HL-60 (cell line): ENCODE results near the gene EHHADH.
"Not testable (repeated sequence)": the region's sequence is repeated elsewhere in the genome, so short reads cannot be mapped to it uniquely, and the experiment has no call there.

ENCODE experiments used
- DNase-seq, 2 experiments: peaks; one replicate each; pipeline ENCODE4 v3.0.0-alpha.2; 2010 to 2020; ENCODE audit warnings: low read depth in 1 of 2, low spot score in 1 of 2
- H3K27ac ChIP-seq: fragments of 250-450 bp; sonication (Bioruptor Pico); replicated peaks from 2 replicates; pipeline ENCODE4 v1.5.1; 2020; ENCODE audit warnings: mild to moderate bottlenecking, moderate library complexity
- H3K27me3 ChIP-seq: fragments of 250-450 bp; sonication (Bioruptor Pico); 2 replicates; pipeline ENCODE4 v1.5.1; 2021; ENCODE audit warnings: mild to moderate bottlenecking, moderate library complexity; ENCODE audit not compliant: insufficient read depth, poor library complexity, severe bottlenecking
- H3K4me3 ChIP-seq: replicated peaks from 2 replicates; pipeline ENCODE4 v1.5.1; 2011; ENCODE audit warnings: mild to moderate bottlenecking, control low read depth, low read length; ENCODE audit not compliant: insufficient read depth
- GABPA ChIP-seq: IDR thresholded peaks from 2 replicates; pipeline ENCODE4 v1.6.1; 2012; ENCODE audit warnings: low read depth
- POLR2AphosphoS5 ChIP-seq: IDR thresholded peaks from 2 replicates; pipeline ENCODE4 v1.6.1; 2012; ENCODE audit warnings: low read depth
- SPI1 ChIP-seq: IDR thresholded peaks from 2 replicates; pipeline ENCODE4 v1.6.1; 2012; ENCODE audit warnings: low read depth, mild to moderate bottlenecking, borderline replicate concordance
- TF ChIP-seq, protein P1 (sequence below): IDR thresholded peaks from one replicate; pipeline ENCODE4 v1.5.1; 2011; ENCODE audit warnings: low read length, control low read depth, inconsistent platforms; ENCODE audit not compliant: insufficient read depth
- TF ChIP-seq, protein P2 (sequence below): IDR thresholded peaks from 2 replicates; pipeline ENCODE4 v1.6.1; 2012; ENCODE audit warnings: low read depth; ENCODE audit not compliant: insufficient replicate concordance

Gene EHHADH

DNA sequence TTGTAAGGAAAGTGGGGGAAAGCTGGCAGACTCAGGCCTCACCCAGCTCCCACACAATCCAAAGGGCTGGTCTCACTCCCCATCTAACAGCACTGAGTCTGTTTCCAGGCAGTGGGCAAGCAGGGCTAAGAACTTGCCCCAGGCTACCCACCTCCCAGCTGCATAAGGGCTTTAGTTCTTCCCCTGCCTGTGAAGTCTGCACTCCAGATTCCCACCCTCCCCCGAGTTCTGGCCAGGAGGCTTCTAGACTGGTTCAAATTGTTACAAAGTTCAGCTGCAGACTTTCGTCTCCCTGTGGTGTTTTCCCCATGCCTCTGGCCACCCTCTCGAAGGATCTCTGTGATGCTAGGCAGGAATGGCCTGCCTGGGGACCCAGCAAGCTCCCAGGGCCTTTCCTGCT lies 11.2 kb downstream of the EHHADH start:
- Histone ChIP-seq H3K27ac (no peak overlapping the region), H3K27me3 (peaks cover 2% of the 10 kb centered on the region), H3K4me3 (no peak overlapping the region)
- no peak for DNase-seq
- TF ChIP-seq GABPA = no peak

DNA sequence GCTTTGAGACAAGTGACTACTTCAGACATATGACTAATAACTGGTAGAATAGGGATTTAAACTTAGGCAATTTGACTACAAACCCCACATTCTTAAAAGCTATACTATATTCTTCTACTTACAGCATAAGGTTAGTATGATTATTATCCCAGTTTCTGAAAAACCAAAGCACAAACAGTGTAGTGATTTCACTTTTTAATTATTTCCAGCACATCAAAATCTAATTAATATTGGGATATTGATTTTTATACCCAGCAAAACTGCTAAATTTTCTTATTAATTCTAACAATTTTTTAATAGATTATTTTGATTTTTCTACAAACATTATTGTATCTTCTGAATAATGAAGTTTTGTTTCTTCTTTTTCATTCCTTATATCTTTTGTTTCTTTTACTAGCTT lies 16.9 kb downstream of the EHHADH start:
- no peak for TF ChIP-seq POLR2AphosphoS5
- no peak for TF ChIP-seq GABPA
- TF ChIP-seq, protein P1, sequence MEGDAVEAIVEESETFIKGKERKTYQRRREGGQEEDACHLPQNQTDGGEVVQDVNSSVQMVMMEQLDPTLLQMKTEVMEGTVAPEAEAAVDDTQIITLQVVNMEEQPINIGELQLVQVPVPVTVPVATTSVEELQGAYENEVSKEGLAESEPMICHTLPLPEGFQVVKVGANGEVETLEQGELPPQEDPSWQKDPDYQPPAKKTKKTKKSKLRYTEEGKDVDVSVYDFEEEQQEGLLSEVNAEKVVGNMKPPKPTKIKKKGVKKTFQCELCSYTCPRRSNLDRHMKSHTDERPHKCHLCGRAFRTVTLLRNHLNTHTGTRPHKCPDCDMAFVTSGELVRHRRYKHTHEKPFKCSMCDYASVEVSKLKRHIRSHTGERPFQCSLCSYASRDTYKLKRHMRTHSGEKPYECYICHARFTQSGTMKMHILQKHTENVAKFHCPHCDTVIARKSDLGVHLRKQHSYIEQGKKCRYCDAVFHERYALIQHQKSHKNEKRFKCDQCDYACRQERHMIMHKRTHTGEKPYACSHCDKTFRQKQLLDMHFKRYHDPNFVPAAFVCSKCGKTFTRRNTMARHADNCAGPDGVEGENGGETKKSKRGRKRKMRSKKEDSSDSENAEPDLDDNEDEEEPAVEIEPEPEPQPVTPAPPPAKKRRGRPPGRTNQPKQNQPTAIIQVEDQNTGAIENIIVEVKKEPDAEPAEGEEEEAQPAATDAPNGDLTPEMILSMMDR = no peak
- TF ChIP-seq, protein P2, sequence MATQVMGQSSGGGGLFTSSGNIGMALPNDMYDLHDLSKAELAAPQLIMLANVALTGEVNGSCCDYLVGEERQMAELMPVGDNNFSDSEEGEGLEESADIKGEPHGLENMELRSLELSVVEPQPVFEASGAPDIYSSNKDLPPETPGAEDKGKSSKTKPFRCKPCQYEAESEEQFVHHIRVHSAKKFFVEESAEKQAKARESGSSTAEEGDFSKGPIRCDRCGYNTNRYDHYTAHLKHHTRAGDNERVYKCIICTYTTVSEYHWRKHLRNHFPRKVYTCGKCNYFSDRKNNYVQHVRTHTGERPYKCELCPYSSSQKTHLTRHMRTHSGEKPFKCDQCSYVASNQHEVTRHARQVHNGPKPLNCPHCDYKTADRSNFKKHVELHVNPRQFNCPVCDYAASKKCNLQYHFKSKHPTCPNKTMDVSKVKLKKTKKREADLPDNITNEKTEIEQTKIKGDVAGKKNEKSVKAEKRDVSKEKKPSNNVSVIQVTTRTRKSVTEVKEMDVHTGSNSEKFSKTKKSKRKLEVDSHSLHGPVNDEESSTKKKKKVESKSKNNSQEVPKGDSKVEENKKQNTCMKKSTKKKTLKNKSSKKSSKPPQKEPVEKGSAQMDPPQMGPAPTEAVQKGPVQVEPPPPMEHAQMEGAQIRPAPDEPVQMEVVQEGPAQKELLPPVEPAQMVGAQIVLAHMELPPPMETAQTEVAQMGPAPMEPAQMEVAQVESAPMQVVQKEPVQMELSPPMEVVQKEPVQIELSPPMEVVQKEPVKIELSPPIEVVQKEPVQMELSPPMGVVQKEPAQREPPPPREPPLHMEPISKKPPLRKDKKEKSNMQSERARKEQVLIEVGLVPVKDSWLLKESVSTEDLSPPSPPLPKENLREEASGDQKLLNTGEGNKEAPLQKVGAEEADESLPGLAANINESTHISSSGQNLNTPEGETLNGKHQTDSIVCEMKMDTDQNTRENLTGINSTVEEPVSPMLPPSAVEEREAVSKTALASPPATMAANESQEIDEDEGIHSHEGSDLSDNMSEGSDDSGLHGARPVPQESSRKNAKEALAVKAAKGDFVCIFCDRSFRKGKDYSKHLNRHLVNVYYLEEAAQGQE = no peak
- no peak for TF ChIP-seq SPI1
- H3K27me3 ChIP-seq = no peaks in the 10 kb centered on the region
- H3K27ac ChIP-seq = no peak overlapping the region
- DNase-seq = no peak
- H3K4me3 ChIP-seq = no peak overlapping the region

DNA sequence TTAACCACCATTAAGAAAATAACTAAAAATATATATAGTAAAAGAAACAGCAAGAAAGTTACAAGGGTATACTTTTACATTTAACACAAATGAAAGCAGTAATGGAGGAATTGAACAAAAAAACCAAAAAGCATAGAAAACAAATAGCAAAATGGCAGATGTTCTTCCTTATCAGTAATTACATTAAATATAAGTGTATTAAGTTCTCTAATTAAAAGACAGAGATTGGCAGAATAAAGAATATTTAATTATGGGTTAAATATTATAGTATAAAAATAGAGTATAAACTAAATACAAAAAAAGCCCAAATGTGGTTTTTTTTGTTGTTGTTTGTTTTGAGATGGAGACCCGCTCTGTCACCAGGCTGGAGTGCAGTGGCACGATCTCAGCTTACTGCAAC lies 20.5 kb downstream of the EHHADH start:
- no peak for DNase-seq
- no peak overlapping the region for H3K27ac ChIP-seq
- H3K27me3 ChIP-seq = no peaks in the 10 kb centered on the region
- TF ChIP-seq SPI1 (no peak), POLR2AphosphoS5 (no peak), GABPA (no peak)
- TF ChIP-seq, protein P2 = no peak
- TF ChIP-seq, protein P1 = no peak
- no peak overlapping the region for H3K4me3 ChIP-seq

DNA sequence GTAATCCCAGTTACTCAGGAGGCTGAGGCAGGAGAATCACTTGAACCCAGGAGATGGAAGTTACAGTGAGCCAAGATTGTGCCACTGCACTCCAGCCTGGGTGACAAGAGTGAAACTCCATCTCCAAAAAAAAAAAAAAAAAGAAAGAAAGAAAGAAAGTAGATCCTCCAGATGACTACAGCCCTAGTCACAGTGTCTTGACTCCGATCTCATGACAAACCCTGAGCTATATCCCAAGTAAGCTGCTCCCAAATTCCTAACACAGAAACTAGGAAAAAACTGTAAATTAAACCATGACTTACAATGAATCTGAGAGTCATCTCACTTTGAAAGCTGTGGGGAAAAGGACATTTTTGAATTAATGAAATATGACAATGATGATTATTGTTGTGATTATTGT lies 27.3 kb downstream of the EHHADH start:
- DNase-seq, H3K4me3 ChIP-seq, H3K27ac ChIP-seq, H3K27me3 ChIP-seq: not testable (repeated sequence)

DNA sequence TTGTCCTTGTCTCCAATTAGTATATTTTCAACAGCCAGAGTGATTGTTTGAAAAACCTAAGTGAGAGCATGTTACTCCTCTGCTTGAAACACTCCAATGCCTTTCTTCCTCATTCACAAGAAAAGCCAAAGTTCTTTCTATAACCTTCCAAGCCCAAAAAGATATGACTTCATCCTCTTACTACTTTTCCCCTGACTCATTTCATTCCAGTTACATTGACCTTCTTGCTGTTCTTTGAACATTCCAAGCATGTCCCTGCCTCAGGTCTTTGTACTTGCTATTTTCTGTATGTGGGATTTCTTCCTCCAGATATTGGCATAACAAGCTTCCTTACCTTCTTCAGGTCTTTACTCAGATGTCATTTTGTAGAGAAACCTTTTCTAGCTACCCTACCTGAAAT lies 28.3 kb downstream of the EHHADH start:
- no peak overlapping the region for H3K27ac ChIP-seq
- no peak overlapping the region for H3K4me3 ChIP-seq
- no peak for DNase-seq
- H3K27me3 ChIP-seq = no peaks in the 10 kb centered on the region
- TF ChIP-seq SPI1 = no peak
- TF ChIP-seq POLR2AphosphoS5 = no peak
